Mesodermal cell (in vitro differentiated cells): ENCODE results near the gene KRT6A. TPM values are rescaled to one million over a fixed set of nuclear protein-coding genes. Genes with fewer than 3 reads are reported as not detected.

ENCODE experiments used
- H3K27ac ChIP-seq: 2 replicates; pipeline ENCODE4 v1.7.0; 2013; ENCODE audit warnings: mild to moderate bottlenecking, low read depth, low read length, moderate library complexity; ENCODE audit not compliant: severe bottlenecking
- H3K36me3 ChIP-seq: 2 replicates; pipeline ENCODE4 v1.7.1; 2013; ENCODE audit warnings: mild to moderate bottlenecking, low read length, moderate library complexity; ENCODE audit not compliant: control insufficient read depth, insufficient read depth
- H3K4me1 ChIP-seq: one replicate; pipeline ENCODE4 v1.7.1; 2013; ENCODE audit warnings: mild to moderate bottlenecking, low read length; ENCODE audit not compliant: insufficient read depth, control insufficient read depth, poor library complexity, severe bottlenecking
- H3K4me3 ChIP-seq: 2 replicates; pipeline ENCODE4 v1.7.0; 2013; ENCODE audit warnings: low read length, control low read depth, mild to moderate bottlenecking; ENCODE audit not compliant: insufficient read depth, poor library complexity, severe bottlenecking; ENCODE audit errors: extremely low read depth
- H3K9me3 ChIP-seq: 2 replicates; pipeline ENCODE4 v1.7.1; 2013; ENCODE audit warnings: mild to moderate bottlenecking, low read length, moderate library complexity; ENCODE audit not compliant: control insufficient read depth
- WGBS, 2 experiments: methylation state at CpG; one replicate each; pipeline ENCODE4 v1.1.5; 2013; ENCODE audit warnings: missing lambda C conversion rate in 2 of 2; ENCODE audit not compliant: insufficient coverage in 2 of 2; 5-methylcytosine and 5-hydroxymethylcytosine counted together
- polyA plus RNA-seq, 2 experiments: library from polyadenylated mRNA; stranded (reverse); fragments of 50-300 nt; gene quantifications; one replicate each; pipeline ENCODE4 v1.2.3, GENCODE V29; 2013

The KRT6A gene
- polyA plus RNA-seq (2013, experiment 1 of 2), result not detected
- polyA plus RNA-seq (2013, experiment 2 of 2), result not detected

GRCh38 chr12:52493172-52493571, at the start of gene KRT6A:
Gene KRT6A, minus strand, starts transcription at chr12:52493257. Its CDS starts 69 bp downstream, at chr12:52493188.
- Histone ChIP-seq H3K36me3 (no peaks in the 10 kb centered on the region), H3K4me1 (peaks cover 8% of the 10 kb centered on the region), H3K9me3 (no peaks in the 10 kb centered on the region), H3K4me3 (no peak within 1 kb of the TSS), H3K27ac (no peak within 1 kb of the TSS)
- WGBS, 2 experiments, result 73 to 87% methylated on average over 2 of the region's 2 CpGs

GRCh38 chr12:52542157-52542556, 49.1 kb upstream of the KRT6A start:
- no peak overlapping the region for H3K27ac ChIP-seq
- no peak overlapping the region for H3K4me3 ChIP-seq
- no peaks in the 10 kb centered on the region for H3K36me3 ChIP-seq
- no peaks in the 10 kb centered on the region for H3K9me3 ChIP-seq
- H3K4me1 ChIP-seq, result peaks cover 4% of the 10 kb centered on the region

GRCh38 chr12:52541709-52542108, 48.7 kb upstream of the KRT6A start:
- WGBS, 2 experiments, result 85 to 87% methylated on average over 2 to 4 of the region's 5 CpGs
- Histone ChIP-seq H3K36me3 (no peaks in the 10 kb centered on the region), H3K9me3 (no peaks in the 10 kb centered on the region), H3K27ac (no peak overlapping the region), H3K4me1 (peaks cover 4% of the 10 kb centered on the region), H3K4me3 (no peak overlapping the region)

DNA sequence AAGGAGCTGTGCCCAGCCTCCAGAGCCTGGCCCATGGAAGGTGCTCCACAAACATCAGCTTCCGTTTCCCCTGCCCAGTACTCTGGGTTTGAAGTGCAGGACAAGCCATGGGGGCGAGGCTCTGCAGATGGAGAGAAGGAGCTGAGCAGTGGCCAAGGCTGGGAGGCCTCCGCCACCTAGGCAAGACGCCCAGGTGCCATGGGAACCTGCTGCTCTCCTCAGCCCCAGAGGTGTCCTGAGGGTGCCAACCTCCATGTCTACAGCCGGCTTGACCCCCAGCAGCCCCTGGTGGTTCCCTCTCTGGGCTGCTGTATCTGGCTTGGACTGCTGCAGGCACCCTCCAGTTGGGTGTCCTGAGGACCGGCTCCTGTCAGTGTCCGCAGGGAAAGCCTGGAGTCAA, 47.5 kb upstream of the KRT6A start:
- Histone ChIP-seq H3K9me3 (no peaks in the 10 kb centered on the region), H3K4me3 (no peak overlapping the region), H3K36me3 (no peaks in the 10 kb centered on the region), H3K4me1 (peaks cover 4% of the 10 kb centered on the region), H3K27ac (no peak overlapping the region)
- 94 to 95% methylated on average over 5 to 6 of the region's 7 CpGs for WGBS, 2 experiments

DNA sequence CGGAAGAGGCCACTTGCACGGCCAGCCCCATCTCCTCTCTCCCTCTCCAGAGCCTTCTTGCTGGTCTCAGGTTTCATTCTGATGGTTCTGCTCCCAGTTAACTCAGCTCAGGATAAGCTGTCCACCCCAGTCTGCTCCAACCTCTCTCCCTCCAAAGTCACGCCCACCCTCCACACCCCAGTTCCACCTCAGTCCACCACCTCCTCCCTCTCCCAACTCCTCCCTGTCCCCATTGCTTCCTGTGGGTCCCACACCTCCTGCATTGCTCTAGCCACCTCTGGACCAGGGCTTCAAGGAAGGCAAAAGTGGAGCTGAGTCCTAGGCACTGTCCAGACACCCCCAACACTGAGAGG, 46.7 kb upstream of the KRT6A start:
- no peak overlapping the region for H3K27ac ChIP-seq
- WGBS, 2 experiments, result 71 to 93% methylated on average over 3 of the region's 3 CpGs
- no peak overlapping the region for H3K4me3 ChIP-seq
- no peaks in the 10 kb centered on the region for H3K36me3 ChIP-seq
- peaks cover 4% of the 10 kb centered on the region for H3K4me1 ChIP-seq
- H3K9me3 ChIP-seq, result no peaks in the 10 kb centered on the region

GRCh38 chr12:52539083-52539820, 46.2 kb upstream of the KRT6A start:
- Histone ChIP-seq H3K4me3 (no peak overlapping the region), H3K27ac (no peak overlapping the region), H3K4me1 (peaks cover 4% of the 10 kb centered on the region), H3K36me3 (no peaks in the 10 kb centered on the region), H3K9me3 (no peaks in the 10 kb centered on the region)
- 86 to 90% methylated on average over 2 to 5 of the region's 5 CpGs for WGBS, 2 experiments

GRCh38 chr12:52537101-52537500, 44.0 kb upstream of the KRT6A start:
- no peak overlapping the region for H3K27ac ChIP-seq
- 88 to 97% methylated on average over 3 of the region's 3 CpGs for WGBS, 2 experiments
- peaks cover 4% of the 10 kb centered on the region for H3K4me1 ChIP-seq
- no peaks in the 10 kb centered on the region for H3K9me3 ChIP-seq
- no peaks in the 10 kb centered on the region for H3K36me3 ChIP-seq
- H3K4me3 ChIP-seq, result no peak overlapping the region

- Histone ChIP-seq H3K27ac (no peak overlapping the region), H3K4me3 (no peak overlapping the region), H3K9me3 (no peaks in the 10 kb centered on the region), H3K36me3 (no peaks in the 10 kb centered on the region), H3K4me1 (peaks cover 4% of the 10 kb centered on the region)
- WGBS, 2 experiments, result 0% methylated on average over 1 of the region's 1 CpG; no CpG with 5 or more reads in 1 of the 2 experiments
These were observed 42.5 kb upstream of the KRT6A start for GRCh38 chr12:52535574-52535973.

DNA sequence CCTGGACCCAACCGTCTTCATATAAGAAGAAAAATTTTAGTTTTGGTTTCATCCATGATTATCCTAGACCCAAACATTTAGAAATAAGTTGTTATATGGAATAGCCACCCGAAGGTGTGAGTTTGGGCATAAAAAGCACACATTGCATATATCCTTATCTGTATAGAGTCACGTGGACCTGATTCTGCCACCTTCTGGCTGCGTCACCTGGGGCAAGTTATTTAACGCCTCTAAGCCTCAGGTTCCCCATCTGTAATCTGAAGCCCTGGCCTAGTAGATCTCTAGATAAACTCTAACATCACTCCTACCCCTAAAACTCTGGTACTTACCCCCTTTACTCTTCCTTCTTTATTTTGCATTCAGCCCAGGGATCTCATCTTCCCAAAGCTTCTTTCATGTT, 41.4 kb upstream of the KRT6A start:
- peaks cover 3% of the 10 kb centered on the region for H3K4me1 ChIP-seq
- no peak overlapping the region for H3K27ac ChIP-seq
- no peaks in the 10 kb centered on the region for H3K9me3 ChIP-seq
- WGBS, 2 experiments, result 65 to 66% methylated on average over 3 of the region's 5 CpGs
- H3K4me3 ChIP-seq, result no peak overlapping the region
- H3K36me3 ChIP-seq, result no peaks in the 10 kb centered on the region

DNA sequence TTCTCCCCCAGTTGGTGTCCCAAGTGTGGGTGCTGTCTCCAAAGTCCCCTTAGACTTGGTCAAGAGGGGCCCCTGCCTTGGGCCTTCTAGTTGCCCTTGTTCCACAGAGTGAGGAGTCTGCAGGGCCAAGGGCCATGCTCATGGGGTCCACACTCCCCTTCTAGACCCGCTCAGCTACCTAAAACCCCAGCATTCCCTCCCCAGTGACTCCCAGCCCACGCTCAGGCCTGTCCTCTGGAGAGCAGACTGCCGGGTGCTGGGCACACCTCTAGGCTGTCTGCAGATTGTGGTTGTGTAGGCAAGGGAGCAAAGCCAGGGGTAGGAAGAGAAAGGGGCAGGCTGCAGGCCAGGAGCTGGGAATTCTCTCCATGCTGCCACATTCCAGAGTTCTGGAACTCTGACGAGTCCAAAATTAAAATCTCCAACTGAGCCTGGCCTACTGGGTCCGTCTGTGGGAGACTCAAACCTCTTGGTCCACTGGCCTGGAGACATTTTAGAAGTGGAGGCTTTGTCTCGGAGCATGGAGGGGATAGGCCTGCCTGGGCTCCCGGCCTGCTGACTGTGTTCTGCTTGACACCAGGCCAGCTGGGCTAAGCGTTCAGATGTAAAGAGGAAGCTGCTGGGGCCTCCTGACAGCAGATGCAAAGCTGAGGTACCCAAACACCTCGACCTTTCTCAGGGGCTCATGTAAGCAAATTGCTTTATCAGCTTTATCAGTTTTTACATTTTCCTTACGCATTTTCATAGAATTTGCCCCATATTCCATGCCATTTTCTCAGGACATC, 40.8 kb upstream of the KRT6A start:
- Histone ChIP-seq H3K4me1 (no peaks in the 10 kb centered on the region), H3K4me3 (no peak overlapping the region), H3K27ac (no peak overlapping the region), H3K9me3 (no peaks in the 10 kb centered on the region), H3K36me3 (no peaks in the 10 kb centered on the region)
- 80 to 88% methylated on average over 6 to 9 of the region's 10 CpGs for WGBS, 2 experiments

- no peaks in the 10 kb centered on the region for H3K36me3 ChIP-seq
- H3K27ac ChIP-seq, result no peak overlapping the region
- H3K4me3 ChIP-seq, result no peak overlapping the region
- 57 to 67% methylated on average over 3 of the region's 4 CpGs for WGBS, 2 experiments
- H3K4me1 ChIP-seq, result no peaks in the 10 kb centered on the region
- no peaks in the 10 kb centered on the region for H3K9me3 ChIP-seq
These were observed 39.6 kb upstream of the KRT6A start for GRCh38 chr12:52532636-52533035.
